Measurements from ENCODE around the gene TSC22D2. TPM values are rescaled to one million over a fixed set of nuclear protein-coding genes. Genes with fewer than 3 reads are reported as not detected.
"Not testable (repeated sequence)": the region's sequence is repeated elsewhere in the genome, so short reads cannot be mapped to it uniquely, and the experiment has no call there.

Gene TSC22D2
- total and polyA plus RNA-seq, 5 experiments from 2014 or later, result 6.3 to 28.9 (median 11.8) TPM

- peaks cover 0 to 16% (median 16%) of the 10 kb centered on the region in 3 donors for H3K36me3 Mint-ChIP-seq
- H3K4me1 Mint-ChIP-seq, result peaks cover 0 to 2% (median 0%) of the 10 kb centered on the region in 4 donors
- DNase-seq (no peak), ATAC-seq (no peak)
- H3K4me3 Mint-ChIP-seq, result no peak overlapping the region
- peaks cover 2 to 21% (median 15%) of the 10 kb centered on the region in 9 donors for H3K9me3 Mint-ChIP-seq
- peaks cover 0 to 1% (median 0%) of the 10 kb centered on the region in 5 donors for H3K27me3 Mint-ChIP-seq
- POLR2A ChIA-PET, result no interaction called here
- H3K27ac Mint-ChIP-seq, result no peak overlapping the region
Measured at GRCh38 chr3:150490277-150490986, 82.3 kb downstream of the TSC22D2 start.

DNA sequence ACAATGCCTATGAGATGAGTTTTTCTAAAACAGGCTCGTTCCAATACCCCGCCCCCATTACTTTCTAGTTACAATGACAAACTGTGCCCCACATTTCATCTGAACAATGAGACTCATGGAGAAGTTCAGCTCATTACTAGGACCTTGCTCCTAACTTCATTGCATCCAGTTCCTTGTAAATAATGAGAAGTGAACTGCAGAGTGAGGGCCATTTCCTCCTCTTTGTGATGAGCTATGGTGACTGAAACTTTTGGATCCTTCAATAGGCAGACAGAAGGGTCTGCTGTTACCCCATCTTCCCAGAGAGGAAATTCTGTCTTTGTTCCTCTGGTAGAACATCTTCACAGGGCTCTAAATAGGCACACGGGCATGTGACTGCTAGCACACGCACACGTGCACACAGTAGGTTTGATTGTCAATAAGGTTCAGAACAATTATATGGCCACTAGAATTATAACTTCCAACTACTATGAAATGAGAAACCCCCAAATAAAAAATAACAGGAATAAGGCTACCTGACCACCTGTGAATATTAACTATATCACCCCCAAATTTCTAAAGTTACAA is 86.4 kb downstream of the TSC22D2 start:
- ATAC-seq (no peak), DNase-seq (no peak)
- POLR2A ChIA-PET, result interaction anchor here (2.9 kb wide), 1 partner anchor 85 kb away, joined by 17 read pairs; no protein-coding TSS in a partner anchor
- Mint-ChIP-seq H3K27ac (no peak overlapping the region), H3K4me3 (no peak overlapping the region), H3K36me3 (no peaks in the 10 kb centered on the region), H3K27me3 (no peaks in the 10 kb centered on the region), H3K9me3 (no peaks in the 10 kb centered on the region), H3K4me1 (peaks cover 0 to 2% (median 0%) of the 10 kb centered on the region in 4 donors)

DNA sequence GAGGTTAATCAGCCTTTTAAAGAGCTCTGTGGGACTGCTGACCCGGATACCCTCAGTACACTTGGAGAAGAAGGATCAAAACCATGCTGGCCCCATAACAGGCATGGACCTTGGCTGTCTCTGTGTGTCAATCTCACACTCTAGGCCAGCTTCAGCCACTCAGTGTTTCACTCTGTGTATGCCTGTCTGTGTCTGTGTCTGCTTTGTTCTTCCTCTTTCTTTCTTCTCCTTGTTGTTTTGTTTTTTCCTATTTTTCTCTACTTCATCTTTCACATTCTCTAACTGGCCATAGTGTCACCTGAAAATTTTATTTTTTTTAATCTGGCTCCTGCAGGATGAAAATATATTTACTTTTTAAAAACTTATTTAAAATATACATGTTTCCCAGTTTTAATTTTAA is 87.1 kb downstream of the TSC22D2 start:
- Mint-ChIP-seq H3K4me3 (no peak overlapping the region), H3K4me1 (peaks cover 0 to 2% (median 0%) of the 10 kb centered on the region in 4 donors), H3K36me3 (no peaks in the 10 kb centered on the region), H3K9me3 (no peaks in the 10 kb centered on the region), H3K27me3 (no peaks in the 10 kb centered on the region), H3K27ac (no peak overlapping the region)
- DNase-seq (no peak), ATAC-seq (no peak)
- POLR2A ChIA-PET, result interaction anchor here (2.9 kb wide), 1 partner anchor 86 kb away, joined by 17 read pairs; no protein-coding TSS in a partner anchor

DNA sequence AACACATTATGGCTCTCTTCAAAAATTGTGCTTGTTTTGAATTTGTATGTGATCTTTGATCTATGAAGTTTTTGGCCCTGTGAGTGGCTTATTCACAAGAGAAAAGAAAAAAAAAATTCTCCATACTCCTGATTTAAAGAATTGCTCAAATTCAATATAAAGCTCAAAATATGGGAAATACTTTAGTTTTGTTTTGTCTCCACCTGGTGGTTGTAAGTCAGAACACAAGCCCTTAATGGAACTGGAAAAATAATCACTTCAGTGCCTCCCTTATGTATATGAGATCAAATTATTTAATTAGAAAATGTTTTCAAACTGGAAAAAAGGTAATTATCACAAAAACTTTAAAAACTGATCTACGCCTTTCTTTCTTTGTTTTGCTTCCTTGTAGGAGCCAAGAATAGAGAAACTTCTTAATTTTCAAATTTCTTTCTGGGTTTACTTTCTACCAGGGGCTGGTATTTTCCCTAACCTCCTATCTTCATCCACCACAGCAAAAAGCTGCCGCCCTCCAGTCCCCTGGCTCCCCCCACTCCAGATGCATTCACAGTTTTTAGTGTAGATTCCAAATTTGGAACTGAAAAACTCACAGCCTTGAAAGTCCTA is 87.6 kb downstream of the TSC22D2 start:
- POLR2A ChIA-PET, result interaction anchor here (2.9 kb wide), 1 partner anchor 86 kb away, joined by 17 read pairs; no protein-coding TSS in a partner anchor
- H3K36me3 Mint-ChIP-seq, result no peaks in the 10 kb centered on the region
- peak in 1 of 2 donors; percentile 64 for ATAC-seq
- DNase-seq, result peak in 4 of 10 donors; percentile 15 to 53 (median 50)
- no peaks in the 10 kb centered on the region for H3K9me3 Mint-ChIP-seq
- no peak overlapping the region for H3K4me3 Mint-ChIP-seq
- no peak overlapping the region for H3K27ac Mint-ChIP-seq
- H3K4me1 Mint-ChIP-seq, result peaks cover 0 to 2% (median 0%) of the 10 kb centered on the region in 4 donors
- H3K27me3 Mint-ChIP-seq, result no peaks in the 10 kb centered on the region

- POLR2A ChIA-PET, result no interaction called here
- no peak for ATAC-seq
- Mint-ChIP-seq H3K27ac (no peak overlapping the region), H3K36me3 (peaks cover 0 to 6% (median 4%) of the 10 kb centered on the region in 3 donors), H3K4me1 (peaks cover 0 to 2% (median 0%) of the 10 kb centered on the region in 4 donors), H3K9me3 (peaks cover 0 to 10% (median 0%) of the 10 kb centered on the region in 9 donors), H3K4me3 (no peak overlapping the region), H3K27me3 (no peaks in the 10 kb centered on the region)
- DNase-seq, result no peak
Measured at GRCh38 chr3:150497956-150498355, 89.9 kb downstream of the TSC22D2 start.

DNA sequence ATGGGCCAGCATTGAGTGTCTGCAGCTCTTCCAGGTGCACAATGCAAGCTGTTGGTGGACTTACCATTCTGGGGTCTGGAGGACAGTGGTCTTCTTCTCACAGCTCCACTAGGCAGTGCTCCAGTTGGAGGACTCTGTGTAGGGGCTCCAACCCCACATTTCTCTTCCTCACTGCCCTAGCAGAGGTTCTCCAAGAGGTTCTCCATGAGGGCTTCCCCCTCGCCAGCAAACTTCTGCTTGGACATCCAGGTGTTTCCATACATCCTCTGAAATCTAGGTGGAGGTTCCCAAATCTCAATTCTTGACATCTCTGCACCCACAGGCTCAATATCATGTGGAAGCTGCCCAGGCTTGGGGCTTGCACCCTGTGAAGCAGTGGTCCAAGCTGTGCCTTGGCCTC is 92.9 kb downstream of the TSC22D2 start:
- H3K36me3 Mint-ChIP-seq, POLR2A ChIA-PET, DNase-seq, H3K27ac Mint-ChIP-seq, ATAC-seq, H3K4me1 Mint-ChIP-seq, H3K4me3 Mint-ChIP-seq: not testable (repeated sequence)
- Mint-ChIP-seq H3K9me3 (peaks cover 0 to 10% (median 0%) of the 10 kb centered on the region in 9 donors), H3K27me3 (peaks cover 0 to 11% (median 5%) of the 10 kb centered on the region in 5 donors)

DNA sequence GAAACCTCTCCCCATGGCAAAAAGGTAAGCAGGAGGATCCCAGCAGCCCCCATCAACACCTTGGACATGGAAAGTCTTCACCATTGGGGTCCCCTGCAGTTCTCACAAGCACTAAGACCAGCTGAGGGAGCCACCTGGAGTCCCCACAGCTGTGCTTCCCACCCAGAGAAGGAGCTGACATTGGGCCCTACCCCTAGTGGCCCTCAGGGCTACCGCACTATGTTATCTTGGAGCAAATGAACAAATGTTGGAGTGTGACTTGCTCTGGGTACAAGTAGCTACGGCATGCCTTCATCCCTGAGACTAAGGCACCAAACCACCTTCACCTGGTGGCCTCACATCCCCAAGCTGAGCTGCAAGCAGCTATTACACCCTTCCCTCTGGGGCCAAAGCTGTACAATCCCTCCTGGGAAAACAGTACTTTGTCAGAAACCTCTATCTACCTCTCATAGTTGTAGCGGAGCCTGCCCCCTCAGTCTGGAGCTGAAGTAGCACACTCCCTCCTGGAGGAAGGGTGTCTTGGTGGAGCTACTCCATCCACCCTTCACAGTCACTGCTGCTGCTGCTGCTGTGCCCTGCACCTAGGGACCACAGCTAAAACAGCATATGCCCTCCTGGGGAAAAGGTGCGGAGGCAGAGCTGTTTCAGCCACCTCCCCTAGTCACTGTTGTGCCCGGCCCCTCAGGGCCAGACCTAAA is 95.5 kb downstream of the TSC22D2 start:
- Mint-ChIP-seq H3K27ac (no peak overlapping the region), H3K4me3 (no peak overlapping the region), H3K9me3 (peaks cover 0 to 21% (median 3%) of the 10 kb centered on the region in 9 donors), H3K4me1 (no peaks in the 10 kb centered on the region), H3K36me3 (peaks cover 0 to 18% (median 7%) of the 10 kb centered on the region in 3 donors), H3K27me3 (peaks cover 2 to 23% (median 6%) of the 10 kb centered on the region in 5 donors)
- no peak for DNase-seq
- POLR2A ChIA-PET, result no interaction called here
- no peak for ATAC-seq

DNA sequence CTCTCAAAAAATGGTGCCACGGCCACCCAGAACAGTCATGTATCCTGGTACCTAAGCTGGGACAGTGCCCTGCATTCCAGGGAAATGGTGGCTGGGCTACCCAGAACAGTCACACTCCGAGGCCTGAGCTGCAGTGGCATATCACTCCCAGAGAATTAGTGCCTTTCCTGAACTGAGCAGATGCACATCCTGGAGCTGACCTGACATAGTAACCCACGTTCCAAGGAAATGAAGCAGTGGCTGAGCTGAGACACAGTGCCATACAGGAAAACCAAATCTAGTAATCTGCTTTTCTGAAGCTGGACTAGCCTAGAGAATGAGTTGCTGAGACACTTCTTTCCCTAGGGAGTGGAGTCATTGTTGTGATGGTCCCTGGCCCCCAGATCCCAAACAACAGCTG is 96.4 kb downstream of the TSC22D2 start:
- Mint-ChIP-seq H3K27me3 (peaks cover 2 to 23% (median 6%) of the 10 kb centered on the region in 5 donors), H3K9me3 (peaks cover 0 to 21% (median 3%) of the 10 kb centered on the region in 9 donors), H3K4me1 (no peaks in the 10 kb centered on the region), H3K36me3 (peaks cover 0 to 18% (median 7%) of the 10 kb centered on the region in 3 donors), H3K27ac (no peak overlapping the region), H3K4me3 (no peak overlapping the region)
- POLR2A ChIA-PET, result no interaction called here
- ATAC-seq (no peak), DNase-seq (no peak)

DNA sequence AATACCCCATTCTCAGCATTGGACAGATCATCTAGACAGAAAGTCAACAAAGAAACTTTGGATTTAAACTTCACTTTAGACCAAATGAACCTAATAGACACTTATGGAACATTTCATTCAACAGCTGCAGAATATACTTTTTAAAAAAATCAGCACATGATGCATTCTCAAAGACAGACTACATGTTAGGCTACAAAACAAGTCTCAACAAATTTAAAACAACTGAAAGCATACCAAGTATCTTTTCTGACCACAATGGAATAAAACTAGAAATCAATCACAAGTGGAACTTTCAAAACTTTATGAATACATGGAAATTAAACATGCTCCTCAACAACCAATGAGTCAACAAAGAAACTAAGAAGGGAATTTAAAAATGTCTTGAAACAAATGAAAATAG is 100.3 kb downstream of the TSC22D2 start:
- Mint-ChIP-seq H3K36me3 (peaks cover 0 to 11% (median 3%) of the 10 kb centered on the region in 3 donors), H3K4me3 (no peak overlapping the region), H3K27me3 (peaks cover 2 to 33% (median 9%) of the 10 kb centered on the region in 5 donors), H3K9me3 (peaks cover 0 to 11% (median 3%) of the 10 kb centered on the region in 9 donors), H3K4me1 (no peaks in the 10 kb centered on the region), H3K27ac (peak overlapping the region in 1 of 10 donors; percentile 40)
- POLR2A ChIA-PET, result no interaction called here
- no peak for DNase-seq
- ATAC-seq, result no peak

- DNase-seq, result no peak
- Mint-ChIP-seq H3K36me3 (peaks cover 0 to 11% (median 3%) of the 10 kb centered on the region in 3 donors), H3K27ac (no peak overlapping the region), H3K4me3 (no peak overlapping the region), H3K4me1 (no peaks in the 10 kb centered on the region), H3K9me3 (peaks cover 0 to 11% (median 3%) of the 10 kb centered on the region in 9 donors), H3K27me3 (peaks cover 0 to 22% (median 9%) of the 10 kb centered on the region in 5 donors)
- ATAC-seq, result no peak
- POLR2A ChIA-PET, result no interaction called here
Measured at GRCh38 chr3:150509780-150510179, 101.7 kb downstream of the TSC22D2 start.

GRCh38 chr3:150511122-150511821 is 103.2 kb downstream of the TSC22D2 start:
- ATAC-seq, result no peak
- no peak overlapping the region for H3K4me3 Mint-ChIP-seq
- no peak for DNase-seq
- H3K27ac Mint-ChIP-seq, result no peak overlapping the region
- peaks cover 0 to 22% (median 12%) of the 10 kb centered on the region in 5 donors for H3K27me3 Mint-ChIP-seq
- POLR2A ChIA-PET, result no interaction called here
- peaks cover 0 to 17% (median 3%) of the 10 kb centered on the region in 9 donors for H3K9me3 Mint-ChIP-seq
- H3K4me1 Mint-ChIP-seq, result no peaks in the 10 kb centered on the region
- H3K36me3 Mint-ChIP-seq, result peaks cover 0 to 11% (median 3%) of the 10 kb centered on the region in 3 donors

GRCh38 chr3:150515210-150515609 is 107.1 kb downstream of the TSC22D2 start:
- Mint-ChIP-seq H3K4me3 (no peak overlapping the region), H3K27ac (no peak overlapping the region), H3K27me3 (peaks cover 0 to 15% (median 4%) of the 10 kb centered on the region in 5 donors), H3K9me3 (peaks cover 0 to 13% (median 2%) of the 10 kb centered on the region in 9 donors), H3K4me1 (no peaks in the 10 kb centered on the region), H3K36me3 (peaks cover 0 to 9% (median 6%) of the 10 kb centered on the region in 3 donors)
- ATAC-seq, result no peak
- DNase-seq, result no peak
- POLR2A ChIA-PET, result no interaction called here

Measured in naive thymus-derived CD8-positive, alpha-beta T cell (primary cell).